Neural progenitor cell (in vitro differentiated cells): ENCODE results near the gene RGS10.

Experiments
- CTCF ChIP-seq: fragments of 200-600 bp; sonication (generic); IDR thresholded peaks from 2 replicates; pipeline ENCODE4 v1.5.1; 2017; ENCODE audit warnings: antibody characterized with exemption, mild to moderate bottlenecking
- EZH2 ChIP-seq: fragments of 200-600 bp; sonication (generic); IDR thresholded peaks from 2 replicates; pipeline ENCODE4 v1.6.1; 2017; ENCODE audit warnings: antibody characterized with exemption, mild to moderate bottlenecking, moderate library complexity

- TF ChIP-seq CTCF = no peak
- no peak for TF ChIP-seq EZH2
Measured at GRCh38 chr10:119536508-119537025, 6.0 kb downstream of the RGS10 start.
